ENCODE results near the gene FPR2. TPM values are rescaled to one million over a fixed set of nuclear protein-coding genes. Genes with fewer than 3 reads are reported as not detected.

FPR2 gene
- total and polyA plus RNA-seq, 9 of the 15 experiments (the other 6 are each of a cell fraction or from before 2014, with no cell fraction given) = 0.03 to 0.15 (median 0.07) TPM; not detected in 6

DNA sequence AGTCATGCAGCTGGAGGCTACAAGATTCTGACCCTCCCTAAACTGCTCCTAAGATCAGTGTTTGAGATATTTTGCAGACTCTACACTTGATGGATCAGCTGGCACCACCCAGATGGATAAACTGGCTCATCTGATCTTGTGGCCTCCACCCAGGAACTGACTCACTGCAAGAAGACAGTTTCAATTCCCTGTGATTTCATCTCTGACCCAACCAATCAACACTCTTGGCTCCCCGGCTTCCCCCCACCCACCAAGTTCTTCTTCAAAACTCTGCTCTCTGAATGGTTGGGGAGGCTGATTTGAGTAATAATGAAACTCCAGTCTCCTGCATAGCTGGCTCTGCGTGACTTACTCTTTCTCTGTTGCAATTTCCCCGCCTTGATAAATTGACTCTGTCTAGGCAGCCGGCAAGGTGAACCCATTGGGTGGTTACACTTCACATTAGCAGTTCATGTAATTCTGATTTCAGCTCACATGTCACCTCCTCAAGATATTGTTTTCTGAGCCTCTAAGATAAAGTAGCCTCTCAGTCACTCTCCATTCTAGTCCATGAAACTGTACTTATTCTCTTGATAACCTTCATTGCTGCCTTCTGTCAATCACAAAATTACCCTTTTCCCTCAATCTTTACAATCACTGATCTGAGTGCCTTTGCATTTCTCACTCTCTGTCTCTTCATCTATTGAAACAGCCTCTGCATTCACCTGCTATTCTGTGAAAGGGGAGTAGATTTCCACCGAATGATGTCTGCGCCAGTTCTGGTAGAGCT is 24.1 kb downstream of the FPR2 start (continued):
- TF ChIP-seq, protein P1, sequence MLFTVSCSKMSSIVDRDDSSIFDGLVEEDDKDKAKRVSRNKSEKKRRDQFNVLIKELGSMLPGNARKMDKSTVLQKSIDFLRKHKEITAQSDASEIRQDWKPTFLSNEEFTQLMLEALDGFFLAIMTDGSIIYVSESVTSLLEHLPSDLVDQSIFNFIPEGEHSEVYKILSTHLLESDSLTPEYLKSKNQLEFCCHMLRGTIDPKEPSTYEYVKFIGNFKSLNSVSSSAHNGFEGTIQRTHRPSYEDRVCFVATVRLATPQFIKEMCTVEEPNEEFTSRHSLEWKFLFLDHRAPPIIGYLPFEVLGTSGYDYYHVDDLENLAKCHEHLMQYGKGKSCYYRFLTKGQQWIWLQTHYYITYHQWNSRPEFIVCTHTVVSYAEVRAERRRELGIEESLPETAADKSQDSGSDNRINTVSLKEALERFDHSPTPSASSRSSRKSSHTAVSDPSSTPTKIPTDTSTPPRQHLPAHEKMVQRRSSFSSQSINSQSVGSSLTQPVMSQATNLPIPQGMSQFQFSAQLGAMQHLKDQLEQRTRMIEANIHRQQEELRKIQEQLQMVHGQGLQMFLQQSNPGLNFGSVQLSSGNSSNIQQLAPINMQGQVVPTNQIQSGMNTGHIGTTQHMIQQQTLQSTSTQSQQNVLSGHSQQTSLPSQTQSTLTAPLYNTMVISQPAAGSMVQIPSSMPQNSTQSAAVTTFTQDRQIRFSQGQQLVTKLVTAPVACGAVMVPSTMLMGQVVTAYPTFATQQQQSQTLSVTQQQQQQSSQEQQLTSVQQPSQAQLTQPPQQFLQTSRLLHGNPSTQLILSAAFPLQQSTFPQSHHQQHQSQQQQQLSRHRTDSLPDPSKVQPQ (CRISPR knock-in tag; IDR thresholded peaks at IDR 0.05; ENCODE audit: borderline replicate concordance) = no peak
- TF ChIP-seq, protein P2, sequence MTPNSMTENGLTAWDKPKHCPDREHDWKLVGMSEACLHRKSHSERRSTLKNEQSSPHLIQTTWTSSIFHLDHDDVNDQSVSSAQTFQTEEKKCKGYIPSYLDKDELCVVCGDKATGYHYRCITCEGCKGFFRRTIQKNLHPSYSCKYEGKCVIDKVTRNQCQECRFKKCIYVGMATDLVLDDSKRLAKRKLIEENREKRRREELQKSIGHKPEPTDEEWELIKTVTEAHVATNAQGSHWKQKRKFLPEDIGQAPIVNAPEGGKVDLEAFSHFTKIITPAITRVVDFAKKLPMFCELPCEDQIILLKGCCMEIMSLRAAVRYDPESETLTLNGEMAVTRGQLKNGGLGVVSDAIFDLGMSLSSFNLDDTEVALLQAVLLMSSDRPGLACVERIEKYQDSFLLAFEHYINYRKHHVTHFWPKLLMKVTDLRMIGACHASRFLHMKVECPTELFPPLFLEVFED (CRISPR knock-in tag; conservative IDR thresholded peaks at IDR 0.05) = no peak
- TF ChIP-seq, protein P3, sequence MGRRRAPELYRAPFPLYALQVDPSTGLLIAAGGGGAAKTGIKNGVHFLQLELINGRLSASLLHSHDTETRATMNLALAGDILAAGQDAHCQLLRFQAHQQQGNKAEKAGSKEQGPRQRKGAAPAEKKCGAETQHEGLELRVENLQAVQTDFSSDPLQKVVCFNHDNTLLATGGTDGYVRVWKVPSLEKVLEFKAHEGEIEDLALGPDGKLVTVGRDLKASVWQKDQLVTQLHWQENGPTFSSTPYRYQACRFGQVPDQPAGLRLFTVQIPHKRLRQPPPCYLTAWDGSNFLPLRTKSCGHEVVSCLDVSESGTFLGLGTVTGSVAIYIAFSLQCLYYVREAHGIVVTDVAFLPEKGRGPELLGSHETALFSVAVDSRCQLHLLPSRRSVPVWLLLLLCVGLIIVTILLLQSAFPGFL (CRISPR knock-in tag; IDR thresholded peaks at IDR 0.05) = no peak
- TF ChIP-seq ZNF197 (CRISPR knock-in tag; IDR thresholded peaks at IDR 0.05; ENCODE audit: low read depth) (no peak), RB1 (IDR thresholded peaks at IDR 0.05; ENCODE audit: low read depth) (no peak), FUS (optimal IDR thresholded peaks at IDR 0.05; ENCODE audit: low read depth, low read length) (no peak), CSDE1 (IDR thresholded peaks at IDR 0.05) (no peak), JUN (IDR thresholded peaks at IDR 0.05; ENCODE audit: borderline replicate concordance, low read depth, low read length) (peak; percentile 63; the same call in 1 of the 2 replicates), JUN (CRISPR knock-in tag; IDR thresholded peaks at IDR 0.05; ENCODE audit: borderline replicate concordance) (no peak), NRF1 (conservative IDR thresholded peaks at IDR 0.05 in 1 of 2, IDR thresholded peaks at IDR 0.05 in 1 of 2) (0 out of 4 replicates have a peak, but pooled peaks of 1 of the 2 experiments have one; percentile 9), ATF7 (IDR thresholded peaks at IDR 0.05) (peak; percentile 79), KAT8 (IDR thresholded peaks at IDR 0.05; ENCODE audit: low read depth) (no peak), FOSL1 (tag; conservative IDR thresholded peaks at IDR 0.05) (peak; percentile 97), IRF2 (CRISPR knock-in tag; IDR thresholded peaks at IDR 0.05) (no peak), RUNX1 (IDR thresholded peaks at IDR 0.05; ENCODE audit: low read depth) (no peak), ETV1 (tag; conservative IDR thresholded peaks at IDR 0.05; ENCODE audit: low read depth) (peak; percentile 75), ZEB2 (IDR thresholded peaks at IDR 0.05) (no peak; the same call in 1 of the 2 replicates)
- TF ChIP-seq, protein P4, sequence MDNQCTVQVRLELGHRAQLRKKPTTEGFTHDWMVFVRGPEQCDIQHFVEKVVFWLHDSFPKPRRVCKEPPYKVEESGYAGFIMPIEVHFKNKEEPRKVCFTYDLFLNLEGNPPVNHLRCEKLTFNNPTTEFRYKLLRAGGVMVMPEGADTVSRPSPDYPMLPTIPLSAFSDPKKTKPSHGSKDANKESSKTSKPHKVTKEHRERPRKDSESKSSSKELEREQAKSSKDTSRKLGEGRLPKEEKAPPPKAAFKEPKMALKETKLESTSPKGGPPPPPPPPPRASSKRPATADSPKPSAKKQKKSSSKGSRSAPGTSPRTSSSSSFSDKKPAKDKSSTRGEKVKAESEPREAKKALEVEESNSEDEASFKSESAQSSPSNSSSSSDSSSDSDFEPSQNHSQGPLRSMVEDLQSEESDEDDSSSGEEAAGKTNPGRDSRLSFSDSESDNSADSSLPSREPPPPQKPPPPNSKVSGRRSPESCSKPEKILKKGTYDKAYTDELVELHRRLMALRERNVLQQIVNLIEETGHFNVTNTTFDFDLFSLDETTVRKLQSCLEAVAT (IDR thresholded peaks at IDR 0.05) = peak in 1 of 2 experiments; percentile 11; a peak in 1 of 4 replicates
- TF ChIP-seq, protein P5, sequence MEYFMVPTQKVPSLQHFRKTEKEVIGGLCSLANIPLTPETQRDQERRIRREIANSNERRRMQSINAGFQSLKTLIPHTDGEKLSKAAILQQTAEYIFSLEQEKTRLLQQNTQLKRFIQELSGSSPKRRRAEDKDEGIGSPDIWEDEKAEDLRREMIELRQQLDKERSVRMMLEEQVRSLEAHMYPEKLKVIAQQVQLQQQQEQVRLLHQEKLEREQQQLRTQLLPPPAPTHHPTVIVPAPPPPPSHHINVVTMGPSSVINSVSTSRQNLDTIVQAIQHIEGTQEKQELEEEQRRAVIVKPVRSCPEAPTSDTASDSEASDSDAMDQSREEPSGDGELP (CRISPR knock-in tag; IDR thresholded peaks at IDR 0.05; ENCODE audit: borderline replicate concordance) = peak; percentile 72; the same call in 1 of the 2 replicates

All from K562 (cell line).